Embryonic facial prominence (tissue), 1 donor: Measurements from ENCODE around the gene PLA2G1B.
A peak's percentile ranks its signal among the peaks of the same experiment; 100 is the strongest.

Experiments
- DNase-seq: peaks from one replicate; pipeline ENCODE4 v3.0.0-alpha.2; 2016; ENCODE audit errors: extremely low spot score

Gene PLA2G1B

GRCh38 chr12:120324841-120325417 is 2.6 kb downstream of the PLA2G1B start:
- DNase-seq = no peak

- DNase-seq = no peak
Measured at GRCh38 chr12:120323772-120324171, 3.8 kb downstream of the PLA2G1B start.

DNA sequence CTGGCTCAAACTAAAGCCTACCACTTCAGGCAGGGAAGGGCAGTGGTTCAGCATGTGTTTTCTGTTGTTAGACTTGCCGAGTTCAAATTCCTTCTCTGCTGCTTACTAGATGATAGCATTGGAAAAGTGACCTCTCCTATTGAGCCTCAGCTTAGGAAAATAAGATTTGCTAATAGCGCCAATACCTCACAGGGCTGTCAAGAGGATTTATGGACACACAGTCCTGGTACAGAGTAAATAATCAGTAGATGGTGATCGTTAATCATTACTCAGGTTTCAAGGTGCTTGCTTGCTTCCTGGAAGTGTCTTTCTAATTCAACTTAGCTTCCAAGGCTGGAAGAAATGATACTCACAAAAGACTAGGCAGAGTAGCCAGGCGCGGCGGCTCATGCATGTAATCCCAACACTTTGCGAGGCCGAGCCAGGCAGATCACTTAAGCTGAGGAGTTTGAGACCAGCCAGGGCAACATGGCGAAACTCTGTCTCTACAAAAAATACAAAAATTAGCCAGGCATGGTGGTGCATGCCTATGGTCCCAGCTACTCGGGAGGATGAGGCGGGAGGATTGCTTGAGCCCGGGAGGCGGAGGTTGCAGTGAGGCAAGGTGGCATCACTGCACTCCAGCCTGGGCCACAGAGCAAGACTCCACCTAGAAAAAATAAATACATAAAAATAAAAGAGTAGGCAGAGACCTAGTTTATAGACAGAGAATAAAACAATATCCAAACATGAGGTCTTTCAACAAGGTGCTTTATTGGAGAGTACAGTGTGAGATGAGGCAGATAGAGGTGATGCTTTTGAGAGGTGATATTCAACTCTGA is 6.0 kb downstream of the PLA2G1B start:
- DNase-seq = no peak

DNA sequence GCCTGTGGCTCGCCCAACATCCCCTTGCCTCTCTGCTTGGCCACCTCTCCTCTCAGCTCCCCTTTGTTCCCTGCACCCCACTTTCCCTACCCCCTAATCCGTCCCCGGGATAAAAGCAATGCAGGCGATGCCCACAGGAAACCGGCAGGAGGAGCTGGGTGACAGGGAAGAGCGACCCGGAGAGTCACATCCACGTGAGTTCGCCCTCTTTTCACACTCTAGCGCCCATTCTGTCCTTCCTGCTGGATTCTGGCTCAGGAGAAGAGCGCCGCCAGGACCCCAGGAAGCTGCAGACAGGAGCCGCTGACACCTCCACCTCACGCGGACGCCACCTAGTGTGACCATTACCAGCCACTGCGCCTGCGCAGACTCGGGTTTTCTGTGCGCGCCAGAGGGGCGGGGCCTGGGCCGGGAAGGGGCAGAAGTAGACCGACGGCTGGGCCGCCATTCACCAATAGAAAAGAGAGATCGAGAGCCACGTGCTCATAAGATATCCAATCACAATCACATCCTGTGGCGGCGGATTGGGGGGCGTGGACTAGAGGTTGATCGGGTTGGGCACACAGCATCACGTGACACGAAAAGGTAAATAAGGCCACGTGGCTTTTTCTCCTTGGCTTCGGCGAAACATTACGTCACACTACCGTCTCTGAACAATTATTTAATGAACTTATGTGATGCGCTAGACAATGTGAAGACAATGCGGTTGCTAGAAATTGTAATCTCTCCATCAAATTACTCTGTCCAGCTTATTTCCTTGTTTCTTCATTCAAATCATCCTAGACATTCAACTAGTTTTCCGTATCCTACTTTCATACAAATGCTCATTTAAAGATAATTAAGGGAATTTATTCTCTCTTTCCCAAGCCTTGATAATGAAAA is 10.1 kb downstream of the PLA2G1B start:
- peak; percentile 99 for DNase-seq

DNA sequence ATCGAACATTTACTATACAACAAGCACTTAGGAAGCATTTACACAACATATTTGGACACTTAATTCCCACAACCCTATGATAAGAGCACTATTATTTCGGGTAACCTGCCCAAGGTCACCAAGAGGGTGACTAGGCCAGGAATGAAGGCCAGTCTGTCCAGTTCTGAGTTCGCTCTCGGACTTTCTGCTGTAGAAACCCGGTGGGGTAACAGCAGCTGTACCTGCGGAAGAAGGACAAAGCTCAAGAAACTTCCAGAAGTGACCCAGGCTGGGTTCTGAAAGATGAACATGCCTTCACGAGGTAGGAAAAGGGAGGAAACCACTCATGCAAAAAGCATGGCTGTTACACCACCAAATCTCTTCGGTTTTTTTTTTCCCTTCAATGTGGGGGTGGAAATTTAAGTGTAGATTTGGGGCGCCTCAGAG is 10.8 kb downstream of the PLA2G1B start:
- DNase-seq = no peak

GRCh38 chr12:120314220-120314619 is 13.4 kb downstream of the PLA2G1B start:
- no peak for DNase-seq

GRCh38 chr12:120301962-120302815 is 25.4 kb downstream of the PLA2G1B start, which contains the start of gene SIRT4:
TSS of gene SIRT4 (plus strand) at chr12:120302321. CDS start at chr12:120303562, 1,241 bp downstream.
- DNase-seq = peak; percentile 90

GRCh38 chr12:120292661-120293531 is 34.7 kb downstream of the PLA2G1B start, which contains the start of gene RNU4-1:
TSS of gene RNU4-1 (minus strand) at chr12:120293237.
- peak; percentile 80 for DNase-seq

- no peak for DNase-seq
Measured at GRCh38 chr12:120292411-120292660, 35.2 kb downstream of the PLA2G1B start.

- DNase-seq = no peak
Measured at GRCh38 chr12:120290609-120291305, 36.8 kb downstream of the PLA2G1B start.

DNA sequence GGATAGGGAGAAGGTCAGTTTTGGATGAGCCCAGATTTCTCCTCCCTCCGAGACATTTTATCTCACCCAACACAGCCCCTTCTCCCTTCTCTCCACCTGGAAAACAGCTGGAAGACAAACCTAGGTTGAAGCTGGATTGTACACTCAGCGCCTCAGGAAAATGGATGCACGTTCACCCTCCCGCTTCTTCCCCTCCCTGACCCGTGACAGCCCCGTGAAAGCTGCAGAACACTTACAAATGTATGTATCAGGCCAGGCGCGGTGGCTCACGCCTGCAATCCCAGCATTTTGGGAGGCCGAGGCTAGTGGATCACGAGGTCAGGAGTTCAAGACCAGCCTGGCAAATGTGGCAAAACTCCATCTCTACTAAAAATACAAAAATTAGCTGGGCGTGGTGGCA is 40.1 kb downstream of the PLA2G1B start:
- no peak for DNase-seq

- DNase-seq = no peak
Measured at GRCh38 chr12:120286768-120287490, 40.6 kb downstream of the PLA2G1B start.

- DNase-seq = no peak
Measured at GRCh38 chr12:120284381-120284780, 43.2 kb downstream of the PLA2G1B start.

DNA sequence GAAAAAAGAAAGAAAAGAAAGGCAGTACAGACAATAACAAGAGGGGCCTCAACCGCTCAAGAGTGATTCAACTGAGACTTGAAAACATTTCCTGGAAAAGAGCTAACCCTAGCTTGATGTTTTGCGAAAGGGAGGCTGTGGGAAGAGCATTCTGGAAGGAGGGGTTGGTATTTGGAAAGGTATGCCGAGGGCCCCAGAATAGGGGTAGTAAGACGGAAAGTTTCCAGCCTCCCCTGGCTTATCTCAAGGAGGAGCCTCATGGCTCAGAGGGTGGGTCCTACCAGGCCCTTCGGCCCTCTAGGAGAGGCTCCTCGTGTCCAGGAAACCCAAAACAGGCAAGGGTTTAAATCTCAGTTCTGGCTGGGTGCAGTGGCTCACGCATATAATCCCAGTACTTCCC is 44.3 kb downstream of the PLA2G1B start:
- DNase-seq = no peak

DNA sequence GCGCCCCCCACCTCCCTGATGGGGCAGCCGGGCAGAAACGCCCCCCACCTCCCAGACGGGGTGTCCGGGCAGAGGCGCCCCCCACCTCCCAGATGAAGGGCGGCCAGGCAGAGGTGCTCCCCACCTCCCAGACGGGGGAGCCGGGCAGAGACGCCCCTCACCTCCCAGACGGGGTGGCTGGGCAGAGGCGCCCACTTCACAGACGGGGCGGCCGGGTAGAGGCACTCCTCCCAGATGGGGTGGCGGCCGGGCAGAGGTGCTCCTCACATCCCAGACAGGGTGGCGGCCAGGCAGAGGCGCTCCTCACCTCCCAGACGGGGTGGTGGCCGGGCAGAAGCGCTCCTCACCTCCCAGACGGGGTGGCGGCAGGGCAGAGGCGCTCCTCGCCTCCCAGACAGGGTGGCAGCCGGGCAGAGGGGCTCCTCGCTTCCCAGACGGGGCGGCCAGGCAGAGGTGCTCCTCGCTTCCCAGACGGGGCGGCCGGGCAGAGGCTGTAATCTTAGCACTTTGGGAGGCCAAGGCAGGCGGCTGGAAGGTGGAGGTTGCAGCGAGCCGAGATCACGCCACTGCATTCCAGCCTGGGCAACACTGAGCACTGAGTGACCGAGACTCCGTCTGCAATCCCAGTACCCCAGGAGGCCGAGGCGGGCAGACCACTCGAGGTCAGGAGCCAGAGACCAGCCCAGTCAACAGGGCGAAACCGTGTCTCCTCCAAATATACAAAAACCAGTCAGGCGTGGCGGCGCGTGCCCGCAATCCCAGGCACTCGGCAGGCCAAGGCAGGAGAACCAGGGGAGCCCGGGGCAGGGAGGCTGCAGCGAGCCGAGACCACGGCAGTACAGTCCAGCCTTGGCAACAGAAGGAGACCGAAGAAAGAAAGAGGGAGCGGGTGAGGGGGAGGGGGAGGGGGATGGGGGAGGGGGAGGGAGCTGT is 49.2 kb downstream of the PLA2G1B start:
- DNase-seq = no peak

GRCh38 chr12:120276734-120277133 is 50.8 kb downstream of the PLA2G1B start:
- no peak for DNase-seq
